Lower lobe of right lung (tissue), 2 donors: ENCODE measurements around the gene NEIL3. TPM values are rescaled to one million over a fixed set of nuclear protein-coding genes. Genes with fewer than 3 reads are reported as not detected.
A peak's percentile ranks its signal among the peaks of the same experiment; 100 is the strongest.

Experiments
- ATAC-seq, 2 donors: fragments of 200-7000 bp; cut with Tn5 transposase; one replicate each; pipeline ENCODE4 v1.9.1; 2020 to 2022; ENCODE audit warnings: mild to moderate bottlenecking in 2 of 2, moderate library complexity in 2 of 2
- DNase-seq: peaks from one replicate; pipeline ENCODE4 v3.0.0-alpha.2; 2020
- H3K27ac ChIP-seq: fragments of 200-600 bp; one replicate; pipeline ENCODE4 v1.8.0; 2022
- H3K27me3 ChIP-seq: fragments of 200-600 bp; one replicate; pipeline ENCODE4 v1.8.0; 2022; ENCODE audit warnings: low read depth
- H3K36me3 ChIP-seq: fragments of 200-600 bp; one replicate; pipeline ENCODE4 v1.8.0; 2022; ENCODE audit warnings: mild to moderate bottlenecking
- H3K4me1 ChIP-seq: fragments of 200-600 bp; one replicate; pipeline ENCODE4 v1.8.0; 2022
- H3K4me3 ChIP-seq: fragments of 200-600 bp; one replicate; pipeline ENCODE4 v1.8.0; 2022; ENCODE audit warnings: mild to moderate bottlenecking
- H3K9me3 ChIP-seq: fragments of 200-600 bp; one replicate; pipeline ENCODE4 v1.8.0; 2022
- CTCF ChIP-seq: fragments of 200-600 bp; IDR thresholded peaks from one replicate; pipeline ENCODE4 v1.8.0; 2022; ENCODE audit warnings: antibody characterized with exemption, mild to moderate bottlenecking
- intact Hi-C: fragments of 100-400 bp; cut with DNase I; formaldehyde crosslinking; loops from one replicate; pipeline ENCODE4 v1.11.0; 2022
- total RNA-seq: library from RNA; stranded (reverse); fragmentation: NEBNext Ultra II Directional; extraction: Animal tissue kit (Norgen Biotek cat#: 25700); gene quantifications from one replicate; pipeline ENCODE4 v1.2.1, GENCODE V29; 2021
- donor health status: DM: no; HTN: yes; CAD: no; lungs with severe emphysema.

Gene NEIL3
- total RNA-seq, 1 donor from 2014 or later, result 1.1 TPM

GRCh38 chr4:177371461-177371860, 61.8 kb downstream of the NEIL3 start:
- DNase-seq (no peak), ATAC-seq (no peak)
- Histone ChIP-seq H3K4me3 (no peak overlapping the region), H3K4me1 (no peaks in the 10 kb centered on the region), H3K36me3 (no peaks in the 10 kb centered on the region), H3K27ac (no peak overlapping the region), H3K9me3 (no peaks in the 10 kb centered on the region), H3K27me3 (no peaks in the 10 kb centered on the region)
- no peak for TF ChIP-seq CTCF
- intact Hi-C loops, result no loop called here

GRCh38 chr4:177374966-177375365, 65.3 kb downstream of the NEIL3 start:
- no peaks in the 10 kb centered on the region for H3K9me3 ChIP-seq
- DNase-seq, result no peak
- no peaks in the 10 kb centered on the region for H3K27me3 ChIP-seq
- H3K27ac ChIP-seq, result no peak overlapping the region
- no peaks in the 10 kb centered on the region for H3K36me3 ChIP-seq
- H3K4me3 ChIP-seq, result no peak overlapping the region
- no peaks in the 10 kb centered on the region for H3K4me1 ChIP-seq
- no peak for TF ChIP-seq CTCF
- intact Hi-C loops, result no loop called here
- peak; percentile 55 to 57 for ATAC-seq

DNA sequence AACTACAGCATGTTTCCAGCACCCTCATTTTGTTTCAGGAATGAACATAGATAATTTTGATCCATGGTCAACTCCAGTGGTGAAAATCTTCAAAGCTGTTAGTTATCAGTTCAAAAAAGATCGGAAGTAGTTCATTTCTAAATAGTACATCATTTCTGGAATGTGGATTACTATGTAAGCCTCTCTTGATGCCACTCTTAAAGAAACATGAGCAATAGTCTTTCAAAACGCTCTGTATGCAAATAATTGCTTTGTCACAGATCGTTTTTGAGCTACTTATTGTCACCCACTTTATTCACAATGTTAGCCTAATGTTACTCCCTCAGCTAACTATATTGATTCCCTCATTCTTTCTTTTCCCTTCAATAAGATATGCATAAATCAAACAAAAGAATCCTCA, 65.7 kb downstream of the NEIL3 start:
- TF ChIP-seq CTCF, result no peak
- DNase-seq (no peak), ATAC-seq (no peak)
- intact Hi-C loops, result no loop called here
- Histone ChIP-seq H3K27me3 (no peaks in the 10 kb centered on the region), H3K27ac (no peak overlapping the region), H3K9me3 (no peaks in the 10 kb centered on the region), H3K36me3 (no peaks in the 10 kb centered on the region), H3K4me1 (no peaks in the 10 kb centered on the region), H3K4me3 (no peak overlapping the region)

GRCh38 chr4:177376024-177376423, 66.3 kb downstream of the NEIL3 start:
- H3K4me3 ChIP-seq, result no peak overlapping the region
- no peaks in the 10 kb centered on the region for H3K36me3 ChIP-seq
- H3K9me3 ChIP-seq, result no peaks in the 10 kb centered on the region
- no peaks in the 10 kb centered on the region for H3K4me1 ChIP-seq
- H3K27ac ChIP-seq, result no peak overlapping the region
- DNase-seq (no peak), ATAC-seq (no peak)
- TF ChIP-seq CTCF, result no peak
- H3K27me3 ChIP-seq, result no peaks in the 10 kb centered on the region
- intact Hi-C loops, result no loop called here

GRCh38 chr4:177380730-177381287, 71.1 kb downstream of the NEIL3 start:
- Histone ChIP-seq H3K36me3 (no peaks in the 10 kb centered on the region), H3K9me3 (no peaks in the 10 kb centered on the region), H3K4me3 (no peak overlapping the region), H3K27me3 (no peaks in the 10 kb centered on the region), H3K4me1 (no peaks in the 10 kb centered on the region), H3K27ac (no peak overlapping the region)
- ATAC-seq, result peak in 1 of 2 donors; percentile 39
- TF ChIP-seq CTCF, result no peak
- intact Hi-C loops, result no loop called here
- no peak for DNase-seq
